Measurements from ENCODE around the gene FCGR2B. TPM values are rescaled to one million over a fixed set of nuclear protein-coding genes. Genes with fewer than 3 reads are reported as not detected.
"Not testable (repeated sequence)": the region's sequence is repeated elsewhere in the genome, so short reads cannot be mapped to it uniquely, and the experiment has no call there.

Gene FCGR2B
- total RNA-seq, 1 experiment from 2014 or later, result 0.15 TPM

DNA sequence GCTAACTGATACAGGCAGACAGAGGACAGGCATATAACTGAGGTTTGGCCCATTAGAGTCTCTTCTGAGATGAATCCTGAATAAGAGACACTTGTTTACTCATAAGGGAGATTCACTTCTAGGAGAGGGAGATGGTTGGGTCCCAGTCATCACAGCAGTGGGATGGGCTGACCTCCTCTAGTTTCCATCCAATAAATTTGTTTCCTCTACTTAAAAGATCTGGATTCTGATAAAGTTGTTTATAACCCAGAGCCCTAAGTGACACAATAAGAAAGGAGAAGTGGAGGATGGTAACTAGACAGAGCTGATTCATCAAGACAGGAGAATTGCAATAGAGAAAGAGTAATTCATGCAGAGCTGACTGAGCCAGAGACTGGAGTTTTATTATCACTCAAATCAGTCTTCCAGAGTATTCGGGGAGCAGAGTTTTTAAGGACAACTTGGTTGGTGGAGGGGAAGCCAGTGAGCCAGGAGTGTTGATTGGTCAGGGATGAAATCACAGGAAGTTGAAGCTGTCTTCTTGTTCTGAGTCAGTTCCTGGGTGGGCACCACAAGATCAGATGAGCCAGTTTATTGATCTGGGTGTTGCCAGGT lies 26.7 kb upstream of the FCGR2B start:
- H3K27ac ChIP-seq (ENCODE audit: low read length); POLR2A ChIA-PET; H3K27me3 ChIP-seq (ENCODE audit: control insufficient read depth, insufficient read depth, low read length); DNase-seq (ENCODE audit: low read depth, low spot score); H3K36me3 ChIP-seq (ENCODE audit: control insufficient read depth, insufficient read depth, low read length); H3K4me1 ChIP-seq (ENCODE audit: control insufficient read depth, insufficient read depth, low read length); H3K9me3 ChIP-seq (ENCODE audit: control insufficient read depth, insufficient read depth, low read depth, low read length); in situ Hi-C loops (cut with HindIII; ENCODE audit: low pct_unique_long_range_greater_than_20kb, low sequenced_read_pairs); BruUV-seq (replicated peaks); H3K4me3 ChIP-seq (ENCODE audit: low read depth in 2 of 2, low read length in 2 of 2); intact Hi-C loops (cut with micrococcal nuclease; ENCODE audit: unreplicated experiment); ATAC-seq; CTCF ChIA-PET: not testable (repeated sequence)

DNA sequence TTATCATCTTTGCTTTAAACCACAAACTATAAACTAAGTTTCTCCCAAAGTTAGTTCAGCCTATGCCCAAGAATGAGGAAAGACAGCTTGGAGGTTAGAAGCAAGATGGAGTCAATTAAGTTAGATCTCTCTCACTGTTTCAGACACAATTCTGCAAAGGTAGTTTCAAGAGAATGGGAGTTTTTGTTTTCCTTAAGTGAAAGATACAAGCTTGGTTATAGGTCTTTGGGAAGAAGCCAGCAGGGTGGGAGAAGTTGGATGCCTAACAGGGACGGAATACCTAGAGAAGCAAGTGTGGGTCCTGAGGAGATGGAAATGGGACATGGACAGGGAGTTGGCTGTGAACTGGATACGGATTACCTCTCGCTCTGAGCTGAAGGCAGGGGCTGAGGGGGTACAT lies 26.0 kb upstream of the FCGR2B start:
- DNase-seq (ENCODE audit: low read depth, low spot score); POLR2A ChIA-PET; ATAC-seq; intact Hi-C loops (cut with micrococcal nuclease; ENCODE audit: unreplicated experiment); H3K9me3 ChIP-seq (ENCODE audit: control insufficient read depth, insufficient read depth, low read depth, low read length); H3K27ac ChIP-seq (ENCODE audit: low read length); H3K27me3 ChIP-seq (ENCODE audit: control insufficient read depth, insufficient read depth, low read length); in situ Hi-C loops (cut with HindIII; ENCODE audit: low pct_unique_long_range_greater_than_20kb, low sequenced_read_pairs); H3K4me1 ChIP-seq (ENCODE audit: control insufficient read depth, insufficient read depth, low read length); H3K4me3 ChIP-seq (ENCODE audit: low read depth in 2 of 2, low read length in 2 of 2); H3K36me3 ChIP-seq (ENCODE audit: control insufficient read depth, insufficient read depth, low read length); BruUV-seq (replicated peaks); CTCF ChIA-PET: not testable (repeated sequence)

DNA sequence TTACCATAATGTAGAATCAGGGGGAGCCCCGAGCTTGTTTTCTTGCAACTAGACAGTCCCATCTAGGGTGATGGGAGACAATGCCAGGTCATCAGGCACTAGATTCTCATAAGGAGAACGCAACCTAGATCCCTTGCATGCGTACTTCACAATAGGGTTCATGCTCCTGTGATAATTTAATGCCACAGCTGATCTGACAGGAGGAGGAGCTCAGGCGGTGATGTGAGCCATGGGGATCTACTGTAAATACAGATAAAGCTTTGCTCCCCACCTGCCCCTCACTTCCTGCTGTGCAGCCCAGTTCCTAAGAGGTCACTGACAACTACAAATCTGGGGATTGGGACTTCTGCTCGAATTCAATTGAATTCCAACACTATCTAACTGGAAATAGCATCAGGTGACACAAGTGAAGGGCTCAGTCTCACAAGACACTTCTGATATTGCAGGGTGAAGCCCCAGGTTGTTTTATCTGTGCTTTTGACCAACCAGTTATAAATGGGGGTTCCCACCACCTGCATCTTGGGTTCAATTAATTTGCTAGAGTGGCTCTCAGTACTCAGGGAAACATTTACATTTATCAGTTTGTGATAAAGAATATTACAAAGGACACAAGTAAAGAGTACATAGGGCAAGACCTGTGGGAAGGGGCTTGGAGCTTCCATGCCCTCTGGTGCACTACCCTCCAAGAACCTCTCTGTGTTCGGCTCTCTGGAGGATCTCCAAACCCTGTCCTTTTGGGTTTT lies 24.5 kb upstream of the FCGR2B start:
- POLR2A ChIA-PET; ATAC-seq; DNase-seq (ENCODE audit: low read depth, low spot score); BruUV-seq (replicated peaks); H3K4me1 ChIP-seq (ENCODE audit: control insufficient read depth, insufficient read depth, low read length); CTCF ChIA-PET; intact Hi-C loops (cut with micrococcal nuclease; ENCODE audit: unreplicated experiment); H3K9me3 ChIP-seq (ENCODE audit: control insufficient read depth, insufficient read depth, low read depth, low read length); H3K27me3 ChIP-seq (ENCODE audit: control insufficient read depth, insufficient read depth, low read length); H3K36me3 ChIP-seq (ENCODE audit: control insufficient read depth, insufficient read depth, low read length); H3K4me3 ChIP-seq (ENCODE audit: low read depth in 2 of 2, low read length in 2 of 2); in situ Hi-C loops (cut with HindIII; ENCODE audit: low pct_unique_long_range_greater_than_20kb, low sequenced_read_pairs); H3K27ac ChIP-seq (ENCODE audit: low read length): not testable (repeated sequence)

DNA sequence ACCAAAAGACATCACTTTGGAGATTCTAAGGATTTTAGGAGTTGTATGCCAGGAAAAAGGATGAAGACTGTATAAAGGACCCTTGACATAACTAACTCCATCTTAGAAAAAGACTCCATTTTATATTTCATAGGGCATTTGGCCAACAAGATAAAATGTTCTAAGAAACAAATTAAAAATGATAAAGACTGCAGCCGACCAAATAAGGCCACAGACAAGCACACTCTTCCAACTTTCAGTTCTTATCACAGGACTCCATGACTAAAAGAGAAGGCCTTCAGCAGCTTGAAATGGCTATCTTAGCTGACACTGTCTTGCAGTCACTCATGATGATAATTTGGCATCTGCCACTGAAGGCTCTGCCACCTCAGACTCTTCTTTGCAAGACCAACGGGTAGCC lies 23.7 kb upstream of the FCGR2B start:
- H3K9me3 ChIP-seq (ENCODE audit: control insufficient read depth, insufficient read depth, low read depth, low read length); POLR2A ChIA-PET; in situ Hi-C loops (cut with HindIII; ENCODE audit: low pct_unique_long_range_greater_than_20kb, low sequenced_read_pairs); H3K27ac ChIP-seq (ENCODE audit: low read length); DNase-seq (ENCODE audit: low read depth, low spot score); H3K4me1 ChIP-seq (ENCODE audit: control insufficient read depth, insufficient read depth, low read length); intact Hi-C loops (cut with micrococcal nuclease; ENCODE audit: unreplicated experiment); BruUV-seq (replicated peaks); ATAC-seq; H3K36me3 ChIP-seq (ENCODE audit: control insufficient read depth, insufficient read depth, low read length); H3K27me3 ChIP-seq (ENCODE audit: control insufficient read depth, insufficient read depth, low read length); CTCF ChIA-PET; H3K4me3 ChIP-seq (ENCODE audit: low read depth in 2 of 2, low read length in 2 of 2): not testable (repeated sequence)

DNA sequence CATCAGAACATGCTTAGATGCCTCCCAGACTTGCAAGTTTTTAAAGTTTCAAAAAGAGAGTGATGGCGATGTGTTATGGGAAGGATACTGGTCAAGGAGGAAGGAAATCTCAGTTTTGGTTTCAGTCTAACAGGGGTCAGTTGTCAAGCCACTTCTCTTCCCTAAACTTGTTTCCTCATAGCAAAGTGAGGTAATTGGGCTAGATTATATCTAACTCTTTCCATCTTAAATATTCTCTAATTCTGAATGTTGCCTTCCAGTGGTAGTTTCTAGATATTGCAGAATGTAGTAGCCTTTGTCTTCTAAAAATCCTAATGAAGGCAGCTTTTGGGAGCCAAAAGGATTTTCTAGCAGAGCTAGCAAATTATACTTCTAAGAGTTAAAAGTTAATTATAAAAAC lies 20.2 kb upstream of the FCGR2B start:
- BruUV-seq (replicated peaks); H3K27me3 ChIP-seq (ENCODE audit: control insufficient read depth, insufficient read depth, low read length); H3K9me3 ChIP-seq (ENCODE audit: control insufficient read depth, insufficient read depth, low read depth, low read length); in situ Hi-C loops (cut with HindIII; ENCODE audit: low pct_unique_long_range_greater_than_20kb, low sequenced_read_pairs); intact Hi-C loops (cut with micrococcal nuclease; ENCODE audit: unreplicated experiment); CTCF ChIA-PET; H3K4me3 ChIP-seq (ENCODE audit: low read depth in 2 of 2, low read length in 2 of 2); H3K27ac ChIP-seq (ENCODE audit: low read length); H3K36me3 ChIP-seq (ENCODE audit: control insufficient read depth, insufficient read depth, low read length); H3K4me1 ChIP-seq (ENCODE audit: control insufficient read depth, insufficient read depth, low read length); DNase-seq (ENCODE audit: low read depth, low spot score); POLR2A ChIA-PET; ATAC-seq: not testable (repeated sequence)

DNA sequence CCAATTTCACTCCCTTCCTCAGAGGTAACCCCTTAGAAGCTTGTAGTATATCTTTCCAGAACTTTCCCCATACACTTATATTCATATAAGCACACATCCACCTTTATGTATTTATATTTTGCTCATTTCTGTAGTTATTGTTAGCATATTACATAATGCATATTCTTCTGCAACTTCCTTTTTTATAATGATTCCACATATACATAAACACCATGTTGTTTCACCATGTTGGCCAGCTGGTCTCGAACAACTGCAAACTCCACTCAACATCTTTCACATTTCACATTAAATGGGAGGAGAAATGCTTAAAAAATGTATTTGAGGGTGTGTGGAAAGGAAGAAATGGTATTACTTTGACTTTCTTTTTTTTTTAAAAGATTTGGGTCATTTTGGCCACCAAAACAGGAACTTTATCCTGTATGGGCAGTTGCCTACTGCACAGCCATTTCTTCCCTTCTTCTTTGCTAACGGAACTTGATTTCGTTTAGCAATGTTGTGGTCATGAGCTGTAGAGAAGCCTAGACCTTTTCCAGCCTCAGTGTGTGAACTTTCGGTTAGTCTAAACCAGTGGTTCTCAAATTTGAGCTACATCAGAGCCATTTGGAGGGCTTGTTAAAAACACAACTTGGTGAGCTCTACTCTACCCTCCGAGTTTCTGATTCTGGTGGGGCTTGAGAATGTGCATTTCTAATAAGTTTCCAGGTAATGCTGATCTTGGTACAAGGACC lies 19.3 kb upstream of the FCGR2B start:
- H3K4me1 ChIP-seq (ENCODE audit: control insufficient read depth, insufficient read depth, low read length); H3K36me3 ChIP-seq (ENCODE audit: control insufficient read depth, insufficient read depth, low read length); ATAC-seq; H3K27ac ChIP-seq (ENCODE audit: low read length); intact Hi-C loops (cut with micrococcal nuclease; ENCODE audit: unreplicated experiment); DNase-seq (ENCODE audit: low read depth, low spot score); POLR2A ChIA-PET; H3K27me3 ChIP-seq (ENCODE audit: control insufficient read depth, insufficient read depth, low read length); BruUV-seq (replicated peaks); H3K9me3 ChIP-seq (ENCODE audit: control insufficient read depth, insufficient read depth, low read depth, low read length); in situ Hi-C loops (cut with HindIII; ENCODE audit: low pct_unique_long_range_greater_than_20kb, low sequenced_read_pairs); H3K4me3 ChIP-seq (ENCODE audit: low read depth in 2 of 2, low read length in 2 of 2): not testable (repeated sequence)
- CTCF ChIA-PET, result interaction anchor here (0.6 kb wide), 1 partner anchor 112 kb away, joined by 4 read pairs; no protein-coding TSS in a partner anchor

DNA sequence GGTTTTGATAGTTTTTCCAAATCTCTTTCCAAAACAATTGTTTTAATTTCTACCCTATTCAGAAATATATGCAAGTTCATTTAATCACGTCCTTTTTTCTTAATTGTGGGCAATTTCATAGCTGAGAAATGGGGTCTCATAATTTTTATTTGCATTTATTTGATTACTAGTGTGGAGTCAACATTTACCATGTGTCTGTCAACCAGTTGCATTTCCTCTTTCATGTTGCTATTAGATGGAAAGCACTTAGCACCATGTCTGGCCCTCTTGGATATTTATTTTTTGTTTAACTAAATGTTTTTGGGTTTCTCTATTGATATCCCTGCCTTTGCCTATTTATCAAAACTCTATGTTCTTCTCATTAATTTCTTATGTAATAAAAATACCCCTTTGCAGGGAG lies 18.1 kb upstream of the FCGR2B start:
- DNase-seq (ENCODE audit: low read depth, low spot score); ATAC-seq; intact Hi-C loops (cut with micrococcal nuclease; ENCODE audit: unreplicated experiment); H3K27ac ChIP-seq (ENCODE audit: low read length); H3K4me3 ChIP-seq (ENCODE audit: low read depth in 2 of 2, low read length in 2 of 2); H3K4me1 ChIP-seq (ENCODE audit: control insufficient read depth, insufficient read depth, low read length); H3K36me3 ChIP-seq (ENCODE audit: control insufficient read depth, insufficient read depth, low read length); H3K27me3 ChIP-seq (ENCODE audit: control insufficient read depth, insufficient read depth, low read length); POLR2A ChIA-PET; H3K9me3 ChIP-seq (ENCODE audit: control insufficient read depth, insufficient read depth, low read depth, low read length); BruUV-seq (replicated peaks); CTCF ChIA-PET; in situ Hi-C loops (cut with HindIII; ENCODE audit: low pct_unique_long_range_greater_than_20kb, low sequenced_read_pairs): not testable (repeated sequence)
